ENCODE results near the gene ADAMTSL1. TPM values are rescaled to one million over a fixed set of nuclear protein-coding genes. Genes with fewer than 3 reads are reported as not detected.

The ADAMTSL1 gene
- total RNA-seq, 1 experiment from 2014 or later, result not detected

- no peak for TF ChIP-seq CBX3 (IDR thresholded peaks at IDR 0.05; ENCODE audit: low read depth)
- no peak for TF ChIP-seq FOSL1 (IDR thresholded peaks at IDR 0.05; ENCODE audit: low read depth)
- TF ChIP-seq YY1 (IDR thresholded peaks at IDR 0.05; ENCODE audit: extremely low read depth, insufficient replicate concordance, low read depth, low read length), result no peak
- TF ChIP-seq EZH2 (IDR thresholded peaks at IDR 0.05), result no peak
- no peak for TF ChIP-seq ZNF274 (IDR thresholded peaks at IDR 0.05; ENCODE audit: low read depth, low read length)
- no peak for TF ChIP-seq ELF1 (IDR thresholded peaks at IDR 0.05; ENCODE audit: borderline replicate concordance, low read depth)
- no peak for TF ChIP-seq EZH2phosphoT487 (IDR thresholded peaks at IDR 0.05; ENCODE audit: borderline replicate concordance)
- TF ChIP-seq ZFX (IDR thresholded peaks at IDR 0.05), result no peak
- TF ChIP-seq POLR2AphosphoS5 (IDR thresholded peaks at IDR 0.05; ENCODE audit: low read depth, low read length), result no peak
- TF ChIP-seq CTCF (IDR thresholded peaks at IDR 0.05 in 2 of 3, conservative IDR thresholded peaks at IDR 0.05 in 1 of 3; ENCODE audit: borderline replicate concordance in 1 of 3, insufficient read depth in 1 of 3, low read depth in 2 of 3, low read length in 2 of 3), result no peak
- Histone ChIP-seq H4K20me1 (ENCODE audit: insufficient read depth) (no peaks in the 10 kb centered on the region), H3K4me1 (ENCODE audit: control insufficient read depth in 1 of 2, insufficient read depth in 2 of 2, low read length in 2 of 2) (no peaks in the 10 kb centered on the region), H3K79me2 (ENCODE audit: insufficient read depth, low read length) (no peaks in the 10 kb centered on the region), H3K4me3 (replicated peaks in 1 of 2; ENCODE audit: low read depth in 1 of 2, low read length in 2 of 2) (no peak overlapping the region), H3K9me3 (ENCODE audit: control insufficient read depth in 1 of 2, insufficient read depth in 1 of 2, low read depth in 1 of 2, low read length in 2 of 2) (no peaks in the 10 kb centered on the region), H2AFZ (ENCODE audit: low read depth, low read length, poor library complexity, severe bottlenecking) (no peak overlapping the region), H3K36me3 (ENCODE audit: control insufficient read depth in 1 of 2, insufficient read depth in 2 of 2, low read length in 2 of 2) (no peaks in the 10 kb centered on the region), H3K9me2 (ENCODE audit: insufficient read depth) (no peaks in the 10 kb centered on the region), H3K27me3 (ENCODE audit: insufficient read depth, low read length) (peaks cover 40% of the 10 kb centered on the region), H3K27ac (ENCODE audit: low read depth, low read length) (no peak overlapping the region), H3K4me2 (ENCODE audit: low read length) (no peak overlapping the region), H3K9ac (ENCODE audit: low read length) (no peak overlapping the region)
- RAD21 ChIA-PET (ENCODE audit: low non-redundant PET in 1 of 2, low total read pairs in 2 of 2, uncharacterized antibody in 2 of 2, unreplicated experiment in 2 of 2), result no interaction called here
- intact Hi-C loops (cut with micrococcal nuclease), result no loop called here
- DNase-seq (ENCODE audit: low read depth, low spot score) (no peak), ATAC-seq (no peak)
- POLR2A ChIA-PET, result no interaction called here
- CTCF ChIA-PET, result no interaction called here
- BruUV-seq (replicated peaks), result no TSS peak
Observed at GRCh38 chr9:18851069-18851795, 377.3 kb downstream of the ADAMTSL1 start.
